ENCODE data around the gene PTGS2.
"Not testable (repeated sequence)": the region's sequence is repeated elsewhere in the genome, so short reads cannot be mapped to it uniquely, and the experiment has no call there.

The PTGS2 gene

DNA sequence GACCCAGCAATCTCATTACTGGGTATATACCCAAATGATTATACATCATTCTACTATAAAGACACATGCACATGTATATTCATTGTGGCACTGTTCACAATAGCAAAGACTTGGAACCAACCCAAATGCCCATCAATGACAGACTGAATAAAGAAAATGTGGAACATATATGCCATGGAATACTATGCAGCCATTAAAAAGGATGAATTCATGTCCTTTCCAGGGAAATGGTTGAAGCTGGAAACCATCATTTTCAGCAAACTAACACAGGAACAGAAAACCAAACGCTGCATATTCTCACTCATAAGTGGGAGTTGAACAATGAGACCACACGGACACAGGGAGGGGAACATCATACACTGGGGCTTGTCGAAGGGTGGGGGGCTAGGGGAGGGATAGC is 10.4 kb downstream of the PTGS2 start:
- DNase-seq = not testable (repeated sequence)

DNA sequence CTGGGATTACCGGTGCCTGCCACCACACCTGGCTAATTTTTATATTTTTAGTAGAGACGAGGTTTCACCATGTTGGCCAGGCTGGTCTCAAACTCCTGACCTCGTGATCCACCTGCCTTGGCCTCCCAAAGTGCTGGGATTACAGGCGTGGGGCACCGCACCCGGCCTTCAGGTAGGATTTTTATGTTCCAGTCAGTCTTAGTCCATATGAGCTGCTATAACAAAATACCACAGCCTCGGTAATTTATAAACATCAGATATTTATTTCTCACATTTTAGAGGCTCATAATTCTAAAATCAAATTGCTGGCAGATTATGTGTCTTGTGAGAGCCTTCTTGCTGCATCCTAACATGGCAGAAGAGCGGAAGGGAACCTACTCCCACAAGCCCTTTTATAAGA is 16.0 kb downstream of the PTGS2 start:
- DNase-seq = not testable (repeated sequence)

DNA sequence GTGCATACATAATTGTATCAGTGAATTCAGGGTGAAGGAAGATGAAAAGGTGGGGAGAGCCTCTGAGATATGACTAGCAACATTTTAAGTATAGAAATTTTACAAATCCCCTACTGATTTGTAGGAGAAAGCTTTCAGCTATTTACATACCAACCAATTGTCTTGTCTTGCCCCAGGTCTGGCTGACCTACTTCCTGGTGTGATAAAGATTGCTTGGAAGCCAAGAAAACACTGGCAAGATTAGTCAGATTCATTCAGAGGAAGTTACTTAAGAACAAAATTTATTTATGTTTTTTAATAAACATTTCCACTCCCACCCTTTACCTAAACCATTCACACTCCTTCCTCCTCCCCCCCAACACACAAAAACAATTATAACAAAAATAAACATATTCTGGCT is 17.5 kb downstream of the PTGS2 start:
- DNase-seq = no peak

DNA sequence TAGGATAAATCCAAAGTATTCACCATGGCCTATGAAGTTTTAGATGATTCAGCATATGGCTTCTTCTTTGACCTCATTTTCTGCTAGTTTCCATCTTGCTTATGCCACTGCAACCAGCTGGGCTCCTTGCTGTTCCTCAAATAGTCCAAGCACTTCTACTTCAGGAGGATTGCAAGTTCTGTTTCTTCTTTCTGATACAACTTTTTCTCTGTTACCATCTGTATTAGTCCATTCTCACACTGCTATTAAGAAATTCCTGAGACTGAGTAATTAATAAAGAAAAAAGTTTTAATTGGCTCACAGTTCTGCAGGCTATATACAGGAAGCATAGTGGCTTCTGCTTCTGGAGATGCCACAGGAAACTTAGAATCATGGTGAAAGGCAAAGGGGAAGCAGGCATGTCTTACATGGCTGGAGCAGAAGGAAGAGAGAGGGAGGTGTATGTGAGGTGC is 20.3 kb downstream of the PTGS2 start:
- no peak for DNase-seq

DNA sequence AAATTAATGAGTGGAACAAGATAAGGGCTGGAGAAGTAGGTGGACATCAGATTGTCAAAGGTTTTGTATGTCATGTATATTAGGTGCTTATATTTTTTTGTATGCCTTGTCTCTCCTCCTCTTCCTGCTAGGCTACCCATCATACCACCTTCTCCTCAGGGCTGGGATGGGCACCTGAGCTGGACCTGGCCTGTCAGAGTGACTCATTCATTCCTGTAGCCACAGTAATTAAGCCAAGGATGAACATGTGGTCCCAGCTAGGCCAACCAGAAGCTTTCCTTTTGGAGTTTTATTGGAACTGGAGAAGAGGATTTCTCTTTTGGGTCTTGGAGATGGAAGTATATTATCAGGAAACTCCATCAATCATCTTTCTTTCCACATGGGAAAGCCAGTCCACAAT is 21.2 kb downstream of the PTGS2 start:
- DNase-seq = no peak

DNA sequence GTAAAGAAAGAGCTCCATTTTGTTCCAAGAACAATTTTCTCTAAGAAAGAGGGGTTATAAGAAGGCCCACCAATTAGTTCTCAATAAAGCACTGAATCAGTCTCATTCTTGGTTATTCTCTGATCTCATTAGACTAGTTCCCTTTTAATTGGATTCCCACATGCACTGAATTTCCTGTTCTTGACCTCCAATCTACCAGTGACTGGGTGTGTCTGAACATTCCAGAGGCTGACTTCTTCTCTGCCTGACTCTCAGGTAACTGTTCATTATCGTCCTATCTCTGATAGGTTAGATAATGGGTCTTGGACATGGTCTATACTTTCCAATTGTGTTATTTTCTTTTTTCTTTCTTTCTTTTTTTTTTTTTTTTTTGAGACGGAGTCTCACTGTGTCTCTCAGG is 22.7 kb downstream of the PTGS2 start:
- DNase-seq = no peak

DNA sequence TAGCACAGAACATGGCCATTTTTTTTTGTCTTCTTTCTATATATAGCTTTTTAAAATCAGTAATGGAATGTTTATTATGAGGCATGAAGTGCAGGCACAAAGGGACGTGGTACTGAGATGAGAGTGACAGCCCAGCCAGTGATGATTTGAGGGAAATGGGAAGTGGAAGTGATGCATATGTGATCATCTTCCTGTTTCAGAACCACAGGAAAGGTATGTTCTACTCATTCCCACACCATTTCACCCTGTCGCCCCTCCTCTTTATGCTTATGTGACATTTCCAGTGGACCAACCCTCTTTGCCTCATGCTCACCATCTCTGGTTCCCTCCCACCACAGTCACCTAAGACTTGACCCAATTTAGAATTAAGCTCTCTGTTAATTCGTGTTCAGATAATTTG is 24.3 kb downstream of the PTGS2 start:
- no peak for DNase-seq

DNA sequence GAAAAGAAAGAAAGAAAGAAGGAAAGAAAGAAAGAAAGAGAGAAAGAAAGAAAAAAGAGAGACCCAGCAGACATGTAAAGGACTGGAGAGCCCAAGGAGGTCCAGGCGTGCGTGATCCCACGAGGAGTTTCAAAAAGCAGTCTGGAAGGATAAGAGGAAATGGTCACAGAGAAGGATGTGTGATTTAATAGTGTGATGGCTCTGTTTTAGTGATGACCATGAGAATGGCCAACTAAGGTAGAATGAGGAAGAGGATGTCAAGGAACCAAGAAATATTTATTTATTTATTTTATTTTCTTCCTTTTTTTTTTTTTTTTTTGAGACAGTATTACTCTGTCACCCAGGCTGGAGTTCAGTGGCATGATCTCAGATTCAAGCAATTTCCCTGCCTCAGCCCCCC is 25.5 kb downstream of the PTGS2 start:
- no peak for DNase-seq

DNA sequence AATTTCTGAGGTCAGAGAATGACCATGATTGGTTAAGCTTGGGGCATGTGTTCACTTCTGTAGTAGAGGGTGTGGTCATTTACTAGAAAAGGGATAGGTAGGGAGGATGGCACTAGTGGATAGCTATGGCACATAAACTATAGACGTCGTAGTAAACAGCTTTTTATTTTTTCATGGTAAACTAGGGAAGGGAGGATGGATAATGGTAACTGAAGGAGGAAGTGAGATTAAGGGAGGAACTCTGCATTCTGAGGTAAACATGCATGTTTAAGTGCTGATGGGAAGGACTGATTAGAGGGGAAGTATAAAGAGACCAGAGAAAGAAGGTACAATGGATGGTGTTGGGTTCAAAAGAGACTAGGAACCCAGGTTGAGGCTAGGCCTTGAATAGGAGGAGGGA is 26.9 kb downstream of the PTGS2 start:
- no peak for DNase-seq

DNA sequence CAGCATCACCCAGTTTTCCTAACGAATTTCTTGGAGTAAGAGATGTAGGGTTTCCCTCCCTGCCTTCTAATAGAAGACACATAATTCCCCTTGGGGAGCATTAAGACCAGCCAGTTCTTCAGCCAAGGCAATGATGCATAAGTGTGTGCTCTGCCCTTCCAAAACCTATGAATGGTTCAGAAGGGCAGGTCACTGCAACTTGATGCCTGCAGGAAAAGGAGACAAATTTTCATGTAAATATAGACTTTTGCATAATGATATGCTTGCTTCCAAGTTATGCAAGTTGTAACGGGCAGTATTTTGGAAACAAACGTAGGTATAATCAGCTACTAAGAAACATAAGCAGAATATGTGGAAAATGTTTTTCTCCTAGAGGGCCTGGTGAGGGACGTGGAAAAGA is 31.6 kb downstream of the PTGS2 start:
- no peak for DNase-seq

DNA sequence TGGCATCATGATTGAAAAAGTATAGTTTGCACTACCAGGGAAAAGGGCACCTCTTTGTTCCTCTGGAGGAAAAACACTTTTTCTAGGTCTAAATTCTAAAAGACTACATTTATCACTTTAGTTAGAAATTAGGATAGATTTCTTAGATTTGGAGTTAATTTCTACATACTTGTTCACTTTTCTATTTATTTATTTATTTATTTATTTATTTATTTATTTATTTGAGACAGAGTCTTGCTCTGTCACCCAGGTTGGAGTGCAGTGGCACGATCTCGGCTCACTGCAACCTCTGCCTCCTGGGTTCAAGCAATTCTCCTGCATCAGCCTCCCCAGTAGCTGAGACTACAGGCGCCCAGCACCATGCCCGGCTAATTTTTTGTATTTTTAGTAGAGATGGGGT is 32.2 kb downstream of the PTGS2 start:
- not testable (repeated sequence) for DNase-seq

DNA sequence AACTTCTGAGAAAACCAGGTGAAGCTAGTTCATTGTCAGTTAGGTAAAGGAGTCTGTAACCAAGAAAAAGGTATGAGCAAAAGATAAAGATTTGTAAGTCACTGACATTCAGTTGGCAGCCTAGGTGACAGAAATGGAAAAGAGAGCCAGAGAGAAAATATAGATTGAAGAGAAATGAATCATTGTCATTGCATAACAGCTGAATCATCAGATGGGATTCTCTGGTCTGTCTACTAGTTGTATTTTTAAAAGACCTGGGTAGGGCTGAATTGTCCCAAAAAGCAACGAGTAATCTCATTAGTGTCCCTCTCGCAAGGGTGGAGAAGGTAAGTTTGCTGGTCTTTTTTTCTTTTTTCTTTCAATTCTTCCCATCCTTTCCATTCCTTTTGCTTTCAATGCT is 36.6 kb downstream of the PTGS2 start:
- no peak for DNase-seq

DNA sequence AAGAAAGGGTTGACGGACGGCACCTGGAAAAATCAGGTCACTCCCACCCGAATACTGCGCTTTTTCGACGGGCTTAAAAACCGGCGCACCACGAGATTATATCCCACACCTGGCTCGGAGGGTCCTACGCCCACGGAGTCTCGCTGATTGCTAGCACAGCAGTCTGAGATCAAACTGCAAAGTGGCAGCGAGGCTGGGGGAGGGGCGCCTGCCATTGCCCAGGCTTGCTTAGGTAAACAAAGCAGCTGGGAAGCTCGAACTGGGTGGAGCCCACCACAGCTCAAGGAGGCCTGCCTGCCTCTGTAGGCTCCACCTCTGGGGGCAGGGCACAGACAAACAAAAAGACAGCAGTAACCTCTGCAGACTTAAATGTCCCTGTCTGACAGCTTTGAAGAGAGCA is 42.7 kb downstream of the PTGS2 start:
- not testable (repeated sequence) for DNase-seq

DNA sequence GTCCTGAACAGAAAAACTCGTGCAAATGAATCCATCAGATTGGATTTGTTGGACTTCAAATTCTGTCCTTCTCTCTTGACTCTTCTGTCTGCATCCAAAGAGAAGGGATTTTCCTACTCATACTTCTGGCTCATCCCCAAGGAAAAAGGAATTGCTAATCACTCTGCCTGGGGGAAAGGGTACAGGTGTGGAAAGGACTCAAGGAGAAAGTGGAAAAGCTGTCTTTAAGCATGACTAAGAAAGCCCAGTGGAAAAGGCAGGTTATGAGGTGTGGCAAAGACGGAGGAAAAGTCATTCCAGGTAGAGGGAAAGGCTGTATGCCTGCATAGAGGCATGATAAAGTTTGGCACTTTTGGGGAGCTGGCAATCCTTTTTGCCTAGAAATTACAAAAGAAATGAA is 43.4 kb downstream of the PTGS2 start:
- no peak for DNase-seq

DNA sequence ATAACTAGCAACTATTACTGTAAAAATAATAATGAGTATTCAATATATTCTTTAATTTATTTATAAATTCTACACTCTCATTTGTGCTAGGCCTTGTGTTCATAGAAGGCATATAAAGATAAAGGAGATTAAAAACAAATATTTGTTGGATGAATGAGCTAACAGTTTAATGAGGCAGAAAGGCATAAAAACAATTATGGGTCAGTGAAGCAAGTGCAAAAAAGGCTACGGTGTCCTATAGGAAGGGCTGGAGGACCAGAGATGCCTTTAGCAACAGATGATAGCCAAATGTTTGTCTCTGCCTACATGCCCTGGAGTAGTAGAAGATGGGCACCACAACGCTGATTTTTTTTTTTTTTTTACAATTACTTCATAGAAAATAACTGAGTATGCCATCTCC is 45.7 kb downstream of the PTGS2 start:
- no peak for DNase-seq

DNA sequence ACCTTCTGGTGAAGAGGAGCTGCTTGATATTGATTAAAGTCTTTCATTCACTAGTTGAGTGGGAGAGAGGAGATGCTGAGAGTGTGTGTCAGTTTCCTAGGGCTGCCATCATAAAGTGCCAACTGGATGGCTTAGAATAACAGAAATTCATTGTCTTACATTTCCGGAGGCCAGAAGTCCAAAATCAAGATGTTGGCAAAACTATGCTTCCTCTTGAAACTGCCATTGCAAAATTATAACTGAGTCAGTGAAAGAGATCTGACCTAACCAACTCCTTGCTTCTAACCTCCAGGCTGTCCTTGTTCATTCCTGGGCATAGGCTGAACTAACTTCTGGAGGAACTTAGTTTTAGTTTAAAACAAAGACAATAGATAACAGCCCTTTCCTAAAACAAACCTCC is 47.1 kb downstream of the PTGS2 start:
- DNase-seq = no peak

DNA sequence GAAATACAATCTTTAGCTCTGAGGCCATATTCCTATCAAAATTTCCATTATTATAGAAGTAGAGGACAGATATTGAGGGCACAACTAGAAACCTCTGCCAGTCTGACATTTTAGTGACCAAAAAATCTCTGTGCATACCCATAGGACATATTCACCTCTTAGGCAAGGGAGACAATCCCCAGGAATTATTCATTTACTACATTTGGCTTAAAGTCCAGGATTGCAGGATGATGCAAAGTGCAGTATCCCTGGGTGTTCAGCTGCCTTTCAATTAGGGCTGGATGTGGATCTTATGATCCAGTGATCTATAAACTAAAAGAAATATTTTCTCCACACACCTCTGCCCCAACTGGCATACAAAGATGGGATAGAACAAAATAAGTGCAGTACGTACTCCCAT is 50.9 kb downstream of the PTGS2 start:
- no peak for DNase-seq

DNA sequence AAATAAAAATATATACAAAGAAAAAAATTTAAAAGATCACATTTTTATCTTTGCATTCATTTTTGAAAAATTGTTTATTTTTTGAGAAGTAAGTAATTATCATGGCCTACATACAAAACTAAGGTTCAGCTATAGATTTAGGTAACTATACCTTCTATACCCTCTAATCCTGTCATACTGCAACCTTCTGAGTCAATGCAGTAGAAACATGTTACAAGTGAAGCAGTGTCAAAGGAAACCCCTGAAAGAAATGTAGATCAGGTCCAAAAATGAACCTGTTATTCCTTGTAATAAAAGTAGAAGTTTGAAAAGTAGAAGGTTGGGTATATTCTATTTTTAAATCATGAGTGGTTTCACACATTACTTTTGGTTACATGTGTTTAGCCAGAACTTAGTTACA is 51.3 kb downstream of the PTGS2 start:
- DNase-seq = no peak

DNA sequence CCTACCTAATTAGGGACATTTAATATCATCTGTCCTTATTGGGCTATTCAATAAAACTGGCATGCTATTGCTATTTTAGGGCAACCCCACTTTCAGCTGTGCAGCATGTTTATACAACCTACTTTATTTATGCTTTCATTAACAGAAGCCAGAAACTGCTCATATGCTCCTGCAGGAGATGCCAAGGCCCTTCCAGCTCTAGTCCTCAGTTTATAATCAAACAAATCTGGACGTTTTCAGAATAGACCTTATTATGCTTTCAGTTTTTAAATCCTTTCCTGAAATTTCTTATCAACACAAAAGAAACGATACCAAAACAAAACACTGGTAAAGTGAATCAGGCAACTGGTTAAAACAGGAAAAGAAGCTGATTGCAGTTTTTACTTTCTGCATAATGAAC is 53.2 kb downstream of the PTGS2 start:
- DNase-seq = no peak

DNA sequence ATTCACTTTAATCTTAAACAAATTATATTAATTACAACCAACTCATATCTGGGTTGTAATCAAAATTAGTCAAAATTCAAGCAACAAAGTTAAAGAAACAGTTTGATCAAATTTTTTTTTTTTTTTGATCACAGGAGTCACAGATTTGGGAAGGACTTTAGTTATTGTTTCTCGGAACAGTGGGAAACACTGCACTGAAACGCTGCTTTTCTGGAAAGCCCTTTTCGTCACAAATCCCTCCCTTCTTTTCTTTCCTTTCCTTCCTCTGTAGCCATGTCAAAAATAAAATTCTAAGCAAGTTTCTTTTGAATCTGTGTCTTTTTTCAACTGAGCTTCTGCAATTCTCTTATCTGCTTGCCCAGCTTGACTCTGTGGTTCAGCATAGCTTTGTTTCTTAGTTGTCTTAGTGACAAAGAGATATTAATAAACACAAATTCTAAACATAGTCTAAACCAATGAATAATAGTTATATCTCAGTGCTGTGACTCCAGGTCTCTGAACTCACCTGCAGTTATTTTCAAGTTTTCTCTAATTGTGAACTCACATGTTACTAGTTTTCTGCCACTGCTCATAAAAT is 53.8 kb downstream of the PTGS2 start:
- DNase-seq = no peak

DNA sequence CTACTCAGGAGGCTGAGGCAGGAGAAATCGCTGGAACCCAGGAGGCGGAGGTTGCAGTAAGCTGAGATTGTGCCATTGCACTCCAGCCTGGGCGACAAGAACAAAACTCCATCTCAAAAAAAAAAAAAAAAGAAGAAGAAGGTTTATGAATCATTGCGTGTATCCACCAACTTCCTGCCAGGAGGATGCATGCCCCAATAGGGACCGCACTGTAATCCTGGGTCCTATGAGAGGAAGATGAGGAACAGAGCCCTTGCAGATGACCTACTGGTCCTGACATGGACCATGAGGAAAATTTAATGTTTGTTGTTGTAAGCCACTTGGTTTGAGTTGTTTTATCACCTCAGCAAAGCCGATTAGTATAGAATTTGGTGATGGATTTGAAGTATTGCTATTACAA is 56.7 kb downstream of the PTGS2 start:
- DNase-seq = no peak
